MM.1S (cell line): ENCODE data around the gene CPEB4.

Source experiments
- DNase-seq: peaks from one replicate; pipeline ENCODE4 v3.0.0-alpha.2; 2015
- H2AFZ ChIP-seq: fragments of 300-600 bp; sonication (generic); 2 replicates; pipeline ENCODE4 v1.6.0; 2016; ENCODE audit warnings: antibody characterized with exemption, low read length
- H3F3A ChIP-seq: fragments of 300-600 bp; sonication (generic); 2 replicates; pipeline ENCODE4 v1.6.1; 2016; ENCODE audit warnings: mild to moderate bottlenecking, antibody characterized with exemption, low read length, moderate library complexity, mixed read lengths; ENCODE audit not compliant: insufficient read depth
- H3K27ac ChIP-seq: fragments of 300-600 bp; sonication (generic); 2 replicates; pipeline ENCODE4 v1.5.1; 2016; ENCODE audit warnings: mild to moderate bottlenecking, low read length
- H3K27me3 ChIP-seq: fragments of 300-600 bp; sonication (generic); replicated peaks from 2 replicates; pipeline ENCODE4 v1.6.0; 2016; ENCODE audit warnings: low read length; ENCODE audit not compliant: insufficient read depth
- H3K36me3 ChIP-seq: fragments of 300-600 bp; sonication (generic); replicated peaks from 2 replicates; pipeline ENCODE4 v1.6.1; 2016; ENCODE audit warnings: mild to moderate bottlenecking, low read length, mixed read lengths; ENCODE audit not compliant: insufficient read depth
- H3K4me1 ChIP-seq: fragments of 300-600 bp; sonication (generic); 2 replicates; pipeline ENCODE4 v1.6.1; 2016; ENCODE audit warnings: low read length, mixed read lengths
- H3K4me2 ChIP-seq: fragments of 300-600 bp; sonication (generic); 2 replicates; pipeline ENCODE4 v1.6.0; 2016; ENCODE audit warnings: low read depth, low read length
- H3K4me3 ChIP-seq: fragments of 300-600 bp; sonication (generic); 2 replicates; pipeline ENCODE4 v1.5.1; 2016; ENCODE audit warnings: low read length, mixed read lengths
- H3K79me2 ChIP-seq: fragments of 300-600 bp; sonication (generic); 2 replicates; pipeline ENCODE4 v1.6.1; 2016; ENCODE audit warnings: mixed run types, low read length, mixed read lengths
- H3K9ac ChIP-seq: fragments of 300-600 bp; sonication (generic); 2 replicates; pipeline ENCODE4 v1.6.1; 2016; ENCODE audit warnings: low read length, mixed read lengths
- H3K9me2 ChIP-seq: fragments of 300-600 bp; sonication (generic); replicated peaks from 2 replicates; pipeline ENCODE4 v1.6.1; 2016; ENCODE audit warnings: mild to moderate bottlenecking, low read length, mixed read lengths; ENCODE audit not compliant: insufficient read depth
- H3K9me3 ChIP-seq: fragments of 300-600 bp; sonication (generic); replicated peaks from 2 replicates; pipeline ENCODE4 v1.6.1; 2016; ENCODE audit warnings: mild to moderate bottlenecking, low read length, mixed read lengths; ENCODE audit not compliant: insufficient read depth
- H4K20me1 ChIP-seq: fragments of 300-600 bp; sonication (generic); 2 replicates; pipeline ENCODE4 v1.6.1; 2016; ENCODE audit warnings: mild to moderate bottlenecking, low read length, moderate library complexity, mixed read lengths; ENCODE audit not compliant: insufficient read depth
- CTCF ChIP-seq: fragments of 300-600 bp; sonication (generic); IDR thresholded peaks from 2 replicates; pipeline ENCODE4 v1.5.1; 2016; ENCODE audit warnings: antibody characterized with exemption, low read length, mixed read lengths
- EZH2 ChIP-seq: fragments of 300-600 bp; sonication (generic); optimal IDR thresholded peaks from 2 replicates; pipeline ENCODE3; 2017; ENCODE audit warnings: low read depth, mild to moderate bottlenecking, antibody characterized with exemption, low read length, mixed read lengths
- EZH2phosphoT487 ChIP-seq: fragments of 300-600 bp; sonication (generic); IDR thresholded peaks from 2 replicates; pipeline ENCODE4 v1.6.1; 2018; ENCODE audit warnings: antibody characterized with exemption, low read length

The CPEB4 gene

GRCh38 chr5:173917788-173918786, 29.9 kb downstream of the CPEB4 start:
- DNase-seq, result no peak
- TF ChIP-seq CTCF, result no peak
- TF ChIP-seq EZH2, result no peak
- no peak for TF ChIP-seq EZH2phosphoT487
- Histone ChIP-seq H2AFZ (no peak overlapping the region), H3K27me3 (no peaks in the 10 kb centered on the region), H3K27ac (no peak overlapping the region), H4K20me1 (no peaks in the 10 kb centered on the region), H3K79me2 (peaks cover 99% of the 10 kb centered on the region), H3K4me1 (peaks cover 51% of the 10 kb centered on the region), H3K9ac (no peak overlapping the region), H3K9me3 (no peaks in the 10 kb centered on the region), H3K36me3 (peaks cover 2% of the 10 kb centered on the region; the same call in 1 of the 2 replicates), H3K4me3 (no peak overlapping the region), H3K4me2 (no peak overlapping the region), H3F3A (peaks cover 34% of the 10 kb centered on the region), H3K9me2 (no peaks in the 10 kb centered on the region)

- TF ChIP-seq CTCF (no peak), EZH2 (no peak), EZH2phosphoT487 (no peak)
- no peak for DNase-seq
- Histone ChIP-seq H3K4me2 (no peak overlapping the region), H3K27ac (no peak overlapping the region), H3K4me1 (peaks cover 54% of the 10 kb centered on the region), H3K4me3 (no peak overlapping the region), H3K36me3 (no peaks in the 10 kb centered on the region; the same call in 1 of the 2 replicates), H3K9ac (no peak overlapping the region), H3K27me3 (no peaks in the 10 kb centered on the region), H3F3A (peaks cover 28% of the 10 kb centered on the region), H2AFZ (no peak overlapping the region), H3K9me3 (no peaks in the 10 kb centered on the region), H3K9me2 (no peaks in the 10 kb centered on the region), H4K20me1 (no peaks in the 10 kb centered on the region), H3K79me2 (peaks cover 99% of the 10 kb centered on the region)
These were observed 31.3 kb downstream of the CPEB4 start for GRCh38 chr5:173919443-173919842.

- Histone ChIP-seq H3K9me2 (no peaks in the 10 kb centered on the region), H3K4me3 (no peak overlapping the region), H3K27ac (no peak overlapping the region), H3K79me2 (peaks cover 99% of the 10 kb centered on the region), H3K4me2 (no peak overlapping the region), H3F3A (peaks cover 31% of the 10 kb centered on the region), H3K9ac (no peak overlapping the region), H3K9me3 (no peaks in the 10 kb centered on the region), H2AFZ (no peak overlapping the region), H3K36me3 (no peaks in the 10 kb centered on the region; the same call in 1 of the 2 replicates), H4K20me1 (no peaks in the 10 kb centered on the region), H3K4me1 (peaks cover 62% of the 10 kb centered on the region), H3K27me3 (no peaks in the 10 kb centered on the region)
- DNase-seq, result no peak
- TF ChIP-seq EZH2phosphoT487 (no peak), CTCF (no peak), EZH2 (no peak)
These were observed 32.0 kb downstream of the CPEB4 start for GRCh38 chr5:173920024-173920753.
